ENCODE results near the gene MIPEP.

DNA sequence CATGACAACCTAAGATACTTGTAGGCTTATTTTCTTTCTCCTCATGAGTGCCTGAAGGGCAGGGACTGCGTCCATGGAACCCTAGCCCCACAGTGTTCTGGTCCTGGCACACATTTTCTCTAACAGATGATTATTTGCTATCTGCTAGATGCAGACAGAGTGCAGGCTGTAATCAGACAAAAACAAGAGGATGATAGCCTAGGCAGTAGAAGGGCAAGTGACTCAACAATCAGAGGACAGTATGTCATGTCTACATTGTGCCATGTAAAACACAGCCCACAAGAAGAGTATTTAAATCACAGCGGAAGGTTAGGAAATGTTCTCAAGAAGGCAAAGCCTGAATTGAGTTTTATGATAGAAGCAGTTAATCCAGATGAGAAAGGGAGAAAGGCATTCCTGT is 29.3 kb downstream of the MIPEP start:
- TF ChIP-seq POLR2A (IDR thresholded peaks at IDR 0.05): no peak
- TF ChIP-seq, protein P1, sequence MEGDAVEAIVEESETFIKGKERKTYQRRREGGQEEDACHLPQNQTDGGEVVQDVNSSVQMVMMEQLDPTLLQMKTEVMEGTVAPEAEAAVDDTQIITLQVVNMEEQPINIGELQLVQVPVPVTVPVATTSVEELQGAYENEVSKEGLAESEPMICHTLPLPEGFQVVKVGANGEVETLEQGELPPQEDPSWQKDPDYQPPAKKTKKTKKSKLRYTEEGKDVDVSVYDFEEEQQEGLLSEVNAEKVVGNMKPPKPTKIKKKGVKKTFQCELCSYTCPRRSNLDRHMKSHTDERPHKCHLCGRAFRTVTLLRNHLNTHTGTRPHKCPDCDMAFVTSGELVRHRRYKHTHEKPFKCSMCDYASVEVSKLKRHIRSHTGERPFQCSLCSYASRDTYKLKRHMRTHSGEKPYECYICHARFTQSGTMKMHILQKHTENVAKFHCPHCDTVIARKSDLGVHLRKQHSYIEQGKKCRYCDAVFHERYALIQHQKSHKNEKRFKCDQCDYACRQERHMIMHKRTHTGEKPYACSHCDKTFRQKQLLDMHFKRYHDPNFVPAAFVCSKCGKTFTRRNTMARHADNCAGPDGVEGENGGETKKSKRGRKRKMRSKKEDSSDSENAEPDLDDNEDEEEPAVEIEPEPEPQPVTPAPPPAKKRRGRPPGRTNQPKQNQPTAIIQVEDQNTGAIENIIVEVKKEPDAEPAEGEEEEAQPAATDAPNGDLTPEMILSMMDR (IDR thresholded peaks at IDR 0.05): no peak

All from esophagus squamous epithelium (tissue), 4 donors.